ENCODE measurements around the gene STPG3. TPM values are rescaled to one million over a fixed set of nuclear protein-coding genes. Genes with fewer than 3 reads are reported as not detected.
A peak's percentile ranks its signal among the peaks of the same experiment; 100 is the strongest.
"Not testable (repeated sequence)": the region's sequence is repeated elsewhere in the genome, so short reads cannot be mapped to it uniquely, and the experiment has no call there.

Gene STPG3
- polyA plus RNA-seq, 4 donors: 1.7 to 2.3 (median 1.8) TPM

DNA sequence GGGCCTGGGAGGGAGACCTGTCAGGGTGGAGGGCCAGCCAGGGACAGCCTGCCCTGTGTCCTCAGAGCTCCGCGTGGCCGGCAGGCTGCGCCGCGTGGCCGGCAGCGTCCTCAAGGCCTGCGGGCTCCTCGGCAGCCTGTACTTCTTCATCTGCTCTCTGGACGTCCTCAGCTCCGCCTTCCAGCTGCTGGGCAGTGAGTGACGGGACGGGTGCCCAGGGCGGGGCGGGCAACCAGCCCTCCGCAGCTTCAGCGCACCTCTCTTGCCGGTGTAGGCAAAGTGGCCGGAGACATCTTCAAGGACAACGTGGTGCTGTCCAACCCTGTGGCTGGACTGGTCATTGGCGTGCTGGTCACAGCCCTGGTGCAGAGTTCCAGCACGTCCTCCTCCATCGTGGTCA, 18.6 kb upstream of the STPG3 start:
- no peak for DNase-seq (ENCODE audit: low read depth in 4 of 4, low spot score in 3 of 4)

DNA sequence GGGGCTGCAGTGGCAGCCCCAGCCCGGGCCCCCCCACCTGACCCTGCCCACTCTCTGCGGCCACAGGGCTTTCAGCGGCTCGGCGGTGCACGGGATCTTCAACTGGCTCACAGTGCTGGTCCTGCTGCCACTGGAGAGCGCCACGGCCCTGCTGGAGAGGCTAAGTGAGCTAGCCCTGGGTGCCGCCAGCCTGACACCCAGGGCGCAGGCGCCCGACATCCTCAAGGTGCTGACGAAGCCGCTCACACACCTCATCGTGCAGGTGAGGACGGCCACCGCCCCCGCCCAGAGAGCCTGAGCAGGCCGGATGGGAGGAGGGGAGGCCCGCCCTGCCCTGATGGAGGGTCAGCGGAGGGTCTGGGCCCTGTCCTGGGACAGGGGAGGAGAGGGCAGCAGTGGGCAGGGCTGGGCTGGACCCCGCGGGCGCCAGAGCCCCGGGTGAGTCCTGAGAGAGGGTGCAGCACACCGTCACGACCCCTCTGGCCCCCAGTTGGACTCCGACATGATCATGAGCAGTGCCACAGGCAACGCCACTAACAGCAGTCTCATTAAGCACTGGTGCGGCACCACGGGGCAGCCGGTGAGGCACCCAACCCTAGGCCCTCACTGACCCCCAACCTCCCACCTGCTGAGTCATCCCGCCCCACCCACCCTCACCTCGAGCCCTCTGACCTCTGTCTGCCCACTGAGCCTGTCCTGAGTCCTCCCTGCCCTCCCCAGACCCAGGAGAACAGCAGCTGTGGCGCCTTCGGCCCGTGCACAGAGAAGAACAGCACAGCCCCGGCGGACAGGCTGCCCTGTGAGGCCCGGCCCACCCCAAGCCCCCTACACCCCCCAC, 17.7 kb upstream of the STPG3 start:
- DNase-seq (ENCODE audit: low read depth in 4 of 4, low spot score in 3 of 4): no peak

DNA sequence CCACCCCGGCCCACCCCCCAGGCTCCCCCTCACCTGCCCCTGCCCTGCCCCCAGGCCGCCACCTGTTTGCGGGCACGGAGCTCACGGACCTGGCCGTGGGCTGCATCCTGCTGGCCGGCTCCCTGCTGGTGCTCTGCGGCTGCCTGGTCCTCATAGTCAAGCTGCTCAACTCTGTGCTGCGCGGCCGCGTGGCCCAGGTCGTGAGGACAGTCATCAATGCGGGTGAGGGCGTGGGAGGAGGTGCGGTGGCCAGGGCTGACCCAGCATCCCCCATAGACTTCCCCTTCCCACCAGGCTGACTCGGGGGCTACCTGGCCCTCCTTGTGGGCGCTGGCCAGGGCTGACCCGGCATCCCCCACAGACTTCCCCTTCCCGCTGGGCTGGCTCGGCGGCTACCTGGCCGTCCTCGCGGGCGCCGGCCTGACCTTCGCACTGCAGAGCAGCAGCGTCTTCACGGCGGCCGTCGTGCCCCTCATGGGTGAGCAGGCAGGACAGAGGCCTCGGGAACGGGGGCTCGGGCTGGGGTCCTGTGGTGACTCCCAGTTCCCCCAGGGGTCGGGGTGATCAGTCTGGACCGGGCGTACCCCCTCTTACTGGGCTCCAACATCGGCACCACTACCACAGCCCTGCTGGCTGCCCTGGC, 16.9 kb upstream of the STPG3 start:
- no peak for DNase-seq (ENCODE audit: low read depth in 4 of 4, low spot score in 3 of 4)

DNA sequence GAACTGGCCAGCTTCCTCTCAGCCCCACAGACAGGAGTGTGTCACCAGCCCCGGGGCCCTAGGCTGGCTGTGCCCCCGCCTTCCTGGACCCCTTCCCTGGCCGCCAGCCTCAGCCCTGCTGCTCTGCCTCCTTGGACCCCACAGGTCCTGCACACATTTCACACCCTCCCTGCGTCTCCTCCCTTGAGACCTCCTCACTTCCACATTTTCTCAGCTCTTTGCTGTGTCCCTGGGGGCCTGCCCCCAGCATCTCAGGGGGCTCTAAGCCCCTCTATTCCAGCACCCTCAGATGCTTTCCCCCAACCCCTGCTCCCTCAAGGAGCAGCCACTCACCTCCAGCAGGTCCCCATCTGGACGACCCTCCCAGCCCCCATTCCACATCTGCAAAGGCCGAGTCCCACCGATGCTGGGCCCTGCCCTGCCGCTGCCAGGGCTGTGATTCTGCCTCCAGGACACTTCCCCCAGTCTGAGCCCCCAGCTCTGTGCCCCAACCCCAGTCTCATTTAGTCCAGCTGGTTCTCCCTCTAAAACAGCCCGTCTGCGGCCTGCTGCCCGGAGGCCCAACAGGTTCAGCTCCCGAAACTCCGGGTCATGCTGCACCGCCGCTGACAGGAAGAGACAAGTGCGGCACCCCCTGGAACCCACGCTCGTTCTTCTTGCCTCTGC, 16.2 kb upstream of the STPG3 start:
- DNase-seq (ENCODE audit: low read depth in 4 of 4, low spot score in 3 of 4): no peak

DNA sequence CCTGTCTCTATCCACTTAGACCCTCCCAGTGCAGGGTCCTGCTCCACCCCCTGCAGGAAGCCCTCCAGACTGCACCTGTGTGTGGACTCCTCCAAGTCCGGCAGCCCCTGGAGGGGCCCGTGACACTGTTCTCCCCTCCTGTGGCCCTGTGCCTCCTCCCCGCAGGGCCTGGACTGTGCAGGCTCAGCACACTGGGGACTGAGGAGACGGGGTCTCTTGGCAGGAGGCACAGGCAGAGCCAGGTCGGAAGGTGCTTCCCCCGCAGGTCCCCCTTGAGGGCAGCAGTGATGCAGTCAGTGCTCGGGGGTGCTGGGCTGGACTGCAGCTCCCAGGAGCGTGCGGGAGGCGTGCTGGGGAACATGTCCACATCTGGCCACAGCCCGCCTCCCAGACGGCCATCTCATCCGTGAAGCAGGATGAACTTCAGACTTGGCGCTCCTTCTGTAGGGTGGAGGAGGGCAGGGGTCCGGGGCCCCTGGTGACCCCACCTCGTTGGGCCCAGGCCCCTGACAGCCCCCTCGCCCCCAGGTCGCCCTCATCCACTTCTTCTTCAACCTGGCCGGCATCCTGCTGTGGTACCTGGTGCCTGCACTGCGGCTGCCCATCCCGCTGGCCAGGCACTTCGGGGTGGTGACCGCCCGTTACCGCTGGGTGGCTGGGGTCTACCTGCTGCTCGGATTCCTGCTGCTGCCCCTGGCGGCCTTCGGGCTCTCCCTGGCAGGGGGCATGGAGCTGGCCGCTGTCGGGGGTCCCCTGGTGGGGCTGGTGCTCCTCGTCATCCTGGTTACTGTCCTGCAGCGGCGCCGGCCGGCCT, 15.5 kb upstream of the STPG3 start:
- DNase-seq (ENCODE audit: low read depth in 4 of 4, low spot score in 3 of 4): no peak

DNA sequence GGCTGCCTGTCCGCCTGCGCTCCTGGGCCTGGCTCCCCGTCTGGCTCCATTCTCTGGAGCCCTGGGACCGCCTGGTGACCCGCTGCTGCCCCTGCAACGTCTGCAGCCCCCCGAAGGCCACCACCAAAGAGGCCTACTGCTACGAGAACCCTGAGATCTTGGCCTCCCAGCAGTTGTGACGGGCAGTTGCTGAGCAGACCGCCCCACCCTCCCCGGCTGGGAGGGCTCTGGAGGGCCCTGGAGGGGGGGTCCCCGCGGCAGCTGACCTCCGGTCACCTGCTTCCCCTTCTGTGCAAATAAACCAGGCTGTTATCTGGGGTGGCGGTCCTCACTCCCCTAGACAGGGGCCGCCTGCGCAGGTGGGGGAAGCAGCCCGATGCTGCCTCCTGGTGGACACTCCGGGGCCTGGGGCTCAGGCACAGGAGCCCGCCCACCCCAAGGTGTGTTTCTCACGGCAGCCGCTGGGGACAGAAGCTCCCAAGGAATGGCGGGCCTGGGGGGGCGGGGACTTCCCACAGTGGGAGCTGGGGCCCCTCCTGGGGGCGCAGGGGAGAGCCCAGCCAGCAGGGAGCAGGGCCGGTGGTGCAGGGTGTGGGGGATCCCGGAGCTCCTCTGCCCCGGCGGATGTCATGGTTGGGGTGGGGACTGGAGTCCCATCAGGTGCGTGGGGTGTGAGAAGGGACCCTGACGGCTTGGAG, 14.7 kb upstream of the STPG3 start:
- peak; percentile 67 to 81 (median 72) for DNase-seq (ENCODE audit: low read depth in 4 of 4, low spot score in 3 of 4)

DNA sequence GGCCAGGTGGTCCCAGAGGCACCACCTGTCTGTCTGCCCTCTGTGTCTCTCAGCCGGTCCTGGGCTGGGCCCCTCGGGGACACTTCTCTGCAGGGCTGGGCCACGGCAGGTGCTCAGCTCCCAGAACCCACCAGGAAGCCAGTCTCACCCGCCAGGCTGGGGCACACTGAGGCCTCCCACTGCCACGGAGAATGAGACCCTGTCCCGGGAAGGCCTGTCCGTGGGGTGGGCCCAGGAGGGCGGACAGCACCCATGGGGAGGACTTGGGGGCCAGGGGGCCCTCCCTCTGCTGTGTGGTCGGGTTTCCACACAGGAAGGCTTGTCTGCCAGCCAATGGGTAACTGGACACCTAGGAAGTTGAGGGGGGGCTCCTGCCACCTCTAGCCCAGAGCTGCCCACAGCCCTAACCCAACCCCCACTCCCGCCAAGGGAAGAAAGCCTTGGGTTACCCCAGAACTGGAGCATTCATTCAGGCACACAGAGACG, 14.1 kb upstream of the STPG3 start:
- DNase-seq (ENCODE audit: low read depth in 4 of 4, low spot score in 3 of 4): no peak

DNA sequence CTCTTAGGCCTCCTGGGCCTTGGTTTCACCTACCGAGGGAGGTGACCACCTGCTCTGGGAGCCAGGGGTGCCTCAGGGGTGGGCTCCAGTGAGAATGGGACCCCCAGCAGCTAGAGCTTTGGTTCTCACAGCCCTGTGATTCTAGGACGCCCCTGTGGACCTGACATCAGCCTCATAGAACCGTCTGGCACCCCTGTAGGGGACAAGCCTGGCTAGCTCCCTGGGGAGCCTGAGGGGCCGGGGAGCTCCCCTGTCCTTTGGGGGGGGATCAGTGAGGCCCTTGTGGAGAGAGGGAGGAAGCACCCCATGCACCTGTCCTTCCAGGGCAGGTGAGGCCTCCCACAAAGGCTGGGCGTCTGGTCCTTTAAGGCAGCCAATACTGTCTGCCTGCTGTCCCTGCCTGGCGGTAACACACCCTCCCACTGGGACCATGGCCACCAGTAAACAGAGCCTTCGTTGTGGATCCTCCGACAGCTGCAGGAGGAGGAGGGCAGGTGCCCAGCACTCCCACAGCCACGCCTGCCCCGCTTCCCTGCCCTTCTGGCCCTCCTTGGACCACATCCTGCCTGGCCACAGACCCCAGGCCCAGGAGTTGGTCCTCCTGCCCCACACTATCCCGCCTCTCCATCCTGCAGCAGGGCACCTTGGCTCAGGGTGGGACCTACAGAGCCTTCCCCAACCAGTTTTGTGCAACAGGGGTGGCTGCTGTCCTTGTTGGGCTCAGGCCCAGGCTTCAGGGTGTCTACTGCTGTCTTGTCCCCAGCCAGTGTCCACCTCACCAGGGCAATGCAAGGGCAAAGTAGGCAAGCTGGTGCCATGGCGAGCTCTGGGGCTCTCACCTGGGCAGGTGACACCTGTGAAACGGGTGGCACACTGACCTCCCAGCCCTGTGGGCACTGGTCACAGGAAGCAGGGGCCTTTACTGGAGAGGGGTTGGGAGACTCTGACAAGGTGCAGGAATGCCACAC, 13.0 kb upstream of the STPG3 start:
- no peak for DNase-seq (ENCODE audit: low read depth in 4 of 4, low spot score in 3 of 4)

DNA sequence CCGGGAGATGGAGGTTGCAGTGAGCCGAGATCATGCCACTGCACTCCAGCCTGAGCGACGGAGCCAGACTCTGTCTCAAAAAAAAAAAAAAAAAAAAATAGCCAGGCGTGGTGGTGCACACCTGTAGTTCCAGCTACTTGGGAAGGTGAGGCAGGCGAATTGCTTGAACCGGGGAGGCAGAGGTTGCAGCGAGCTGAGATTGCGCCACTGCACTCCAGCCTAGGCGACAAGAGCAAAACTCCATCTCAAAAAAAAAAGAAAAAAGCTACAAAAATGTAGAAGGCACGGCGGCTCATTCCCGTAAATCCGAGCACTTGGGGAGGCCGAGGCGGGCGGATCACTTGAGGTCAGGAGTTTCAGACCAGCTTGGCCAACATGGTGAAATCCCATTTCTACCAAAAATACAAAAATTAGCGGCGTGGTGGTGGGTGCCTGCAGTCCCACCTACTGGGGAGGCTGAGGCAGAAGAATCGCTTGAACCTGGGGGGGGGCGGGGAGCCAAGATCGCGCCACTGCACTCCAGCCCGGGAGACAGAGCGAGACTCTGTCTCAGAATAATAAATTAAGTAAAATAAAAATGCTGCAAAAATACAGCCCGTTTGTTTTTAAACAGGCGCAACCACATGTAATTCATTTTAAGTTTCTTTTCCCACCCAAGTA, 11.4 kb upstream of the STPG3 start:
- DNase-seq (ENCODE audit: low read depth in 4 of 4, low spot score in 3 of 4): not testable (repeated sequence)

DNA sequence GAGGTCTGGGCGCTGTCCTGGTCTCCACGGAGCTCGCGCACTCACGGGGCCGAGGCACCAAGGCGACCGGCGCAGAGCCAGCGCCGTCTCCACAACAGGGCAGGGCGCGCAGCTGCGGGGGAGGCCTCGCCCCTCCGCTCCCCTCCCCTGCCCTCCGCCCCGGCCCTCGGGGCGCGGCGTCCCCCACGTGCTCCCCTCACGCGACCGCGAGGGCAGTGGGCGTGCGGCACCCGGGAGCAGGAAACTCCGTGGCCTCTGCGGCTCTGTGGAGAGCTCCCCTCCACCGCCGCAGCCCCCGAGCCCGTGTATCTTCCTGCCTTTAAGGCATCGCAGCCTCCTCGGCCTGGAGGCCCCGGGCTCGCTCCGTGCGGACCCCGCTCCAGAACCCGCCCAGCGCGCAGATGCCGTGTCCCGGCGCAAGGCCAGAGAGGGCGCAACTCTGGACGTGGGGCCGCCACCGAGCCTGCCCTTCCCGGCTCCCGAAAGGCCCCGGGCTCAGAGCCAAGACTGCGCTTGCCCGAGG, 10.7 kb upstream of the STPG3 start:
- peak in 2 of 4 donors; percentile 49 to 53 for DNase-seq (ENCODE audit: low read depth in 4 of 4, low spot score in 3 of 4)

DNA sequence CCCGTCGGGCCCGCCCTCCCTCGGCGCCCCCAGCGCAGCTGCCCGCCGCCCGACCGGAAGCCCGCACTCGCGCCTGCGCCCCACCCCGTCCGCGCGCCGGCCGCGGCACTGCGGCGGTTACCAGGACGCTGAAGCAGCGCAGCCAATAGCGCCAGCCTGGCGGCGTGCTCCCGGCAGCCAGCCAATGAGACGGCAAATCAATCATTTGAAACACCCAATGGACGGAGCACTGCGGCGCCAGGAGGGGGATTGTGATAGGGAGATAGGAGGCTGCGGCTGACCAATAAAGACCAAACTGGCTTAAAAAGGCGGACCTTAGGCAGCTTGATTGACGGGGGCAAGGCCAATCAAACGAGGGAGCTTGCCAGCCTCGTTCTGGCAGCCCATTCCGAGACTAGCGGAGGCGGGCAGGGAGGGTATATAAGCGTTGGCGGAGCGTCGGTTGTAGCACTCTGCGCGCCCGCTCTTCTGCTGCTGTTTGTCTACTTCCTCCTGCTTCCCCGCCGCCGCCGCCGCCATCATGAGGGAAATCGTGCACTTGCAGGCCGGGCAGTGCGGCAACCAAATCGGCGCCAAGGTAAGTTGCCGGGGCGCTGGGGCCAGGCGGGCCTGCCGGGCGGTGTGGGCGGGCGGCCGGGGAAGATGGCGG, 10.1 kb upstream of the STPG3 start, which contains the start of gene TUBB4B:
TSS of gene TUBB4B (plus strand) at position 447 of the 649 bp plus-strand sequence. CDS start at position 521, 74 bp downstream.
- peak; percentile 97 to 100 (median 99) for DNase-seq (ENCODE audit: low read depth in 4 of 4, low spot score in 3 of 4)

DNA sequence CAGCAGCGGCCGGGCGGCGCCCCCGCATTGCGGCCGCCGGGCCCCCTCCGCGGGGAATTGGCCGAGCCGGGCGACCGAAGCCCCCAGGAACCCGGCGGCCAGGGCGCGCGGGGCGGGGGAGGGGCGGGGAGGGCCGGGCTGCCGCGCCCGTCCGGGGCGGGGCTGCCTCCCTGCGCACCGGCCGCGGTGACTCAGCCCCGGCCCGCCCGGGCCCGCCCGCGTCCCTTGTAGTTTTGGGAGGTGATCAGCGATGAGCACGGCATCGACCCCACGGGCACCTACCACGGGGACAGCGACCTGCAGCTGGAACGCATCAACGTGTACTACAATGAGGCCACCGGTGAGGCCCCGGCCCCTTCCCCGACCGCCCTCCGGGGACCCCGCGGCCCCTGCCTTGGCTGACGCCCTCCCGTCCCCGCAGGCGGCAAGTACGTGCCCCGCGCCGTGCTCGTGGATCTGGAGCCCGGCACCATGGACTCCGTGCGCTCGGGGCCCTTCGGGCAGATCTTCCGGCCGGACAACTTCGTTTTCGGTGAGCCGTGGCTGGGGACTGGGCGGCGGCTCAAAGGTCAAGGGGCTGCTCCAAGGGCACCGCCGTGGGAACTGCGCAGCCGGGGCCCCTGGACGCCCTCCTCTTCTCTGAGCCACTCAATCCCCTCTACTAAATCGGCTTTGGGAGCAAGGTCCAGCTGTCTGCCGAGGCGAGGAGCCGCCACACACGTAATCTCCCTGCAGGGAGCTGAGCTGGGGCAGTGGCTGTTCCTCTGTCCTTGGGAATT, 9.4 kb upstream of the STPG3 start:
- no peak for DNase-seq (ENCODE audit: low read depth in 4 of 4, low spot score in 3 of 4)

DNA sequence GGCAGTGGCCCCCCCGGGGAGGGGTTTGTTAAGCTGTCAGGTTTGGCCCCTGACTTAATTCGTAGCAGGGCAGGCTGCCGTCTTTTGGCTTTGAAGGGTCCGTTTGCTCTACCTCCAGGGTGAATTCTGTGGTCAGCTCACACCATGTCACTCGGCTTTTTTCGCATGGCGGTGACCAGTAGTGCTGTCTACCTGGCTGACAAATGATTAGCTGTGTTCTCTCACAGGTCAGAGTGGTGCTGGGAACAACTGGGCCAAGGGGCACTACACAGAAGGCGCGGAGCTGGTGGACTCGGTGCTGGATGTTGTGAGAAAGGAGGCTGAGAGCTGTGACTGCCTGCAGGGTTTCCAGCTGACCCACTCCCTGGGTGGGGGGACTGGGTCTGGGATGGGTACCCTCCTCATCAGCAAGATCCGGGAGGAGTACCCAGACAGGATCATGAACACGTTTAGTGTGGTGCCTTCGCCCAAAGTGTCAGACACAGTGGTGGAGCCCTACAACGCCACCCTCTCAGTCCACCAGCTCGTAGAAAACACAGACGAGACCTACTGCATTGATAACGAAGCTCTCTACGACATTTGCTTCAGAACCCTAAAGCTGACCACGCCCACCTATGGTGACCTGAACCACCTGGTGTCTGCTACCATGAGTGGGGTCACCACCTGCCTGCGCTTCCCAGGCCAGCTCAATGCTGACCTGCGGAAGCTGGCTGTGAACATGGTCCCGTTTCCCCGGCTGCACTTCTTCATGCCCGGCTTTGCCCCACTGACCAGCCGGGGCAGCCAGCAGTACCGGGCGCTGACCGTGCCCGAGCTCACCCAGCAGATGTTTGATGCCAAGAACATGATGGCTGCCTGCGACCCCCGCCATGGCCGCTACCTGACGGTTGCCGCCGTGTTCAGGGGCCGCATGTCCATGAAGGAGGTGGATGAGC, 8.6 kb upstream of the STPG3 start:
- no peak for DNase-seq (ENCODE audit: low read depth in 4 of 4, low spot score in 3 of 4)

DNA sequence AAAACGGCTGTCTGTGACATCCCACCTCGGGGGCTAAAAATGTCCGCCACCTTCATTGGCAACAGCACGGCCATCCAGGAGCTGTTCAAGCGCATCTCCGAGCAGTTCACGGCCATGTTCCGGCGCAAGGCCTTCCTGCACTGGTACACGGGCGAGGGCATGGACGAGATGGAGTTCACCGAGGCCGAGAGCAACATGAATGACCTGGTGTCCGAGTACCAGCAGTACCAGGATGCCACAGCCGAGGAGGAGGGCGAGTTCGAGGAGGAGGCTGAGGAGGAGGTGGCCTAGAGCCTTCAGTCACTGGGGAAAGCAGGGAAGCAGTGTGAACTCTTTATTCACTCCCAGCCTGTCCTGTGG, 7.8 kb upstream of the STPG3 start:
- DNase-seq (ENCODE audit: low read depth in 4 of 4, low spot score in 3 of 4): not testable (repeated sequence)

DNA sequence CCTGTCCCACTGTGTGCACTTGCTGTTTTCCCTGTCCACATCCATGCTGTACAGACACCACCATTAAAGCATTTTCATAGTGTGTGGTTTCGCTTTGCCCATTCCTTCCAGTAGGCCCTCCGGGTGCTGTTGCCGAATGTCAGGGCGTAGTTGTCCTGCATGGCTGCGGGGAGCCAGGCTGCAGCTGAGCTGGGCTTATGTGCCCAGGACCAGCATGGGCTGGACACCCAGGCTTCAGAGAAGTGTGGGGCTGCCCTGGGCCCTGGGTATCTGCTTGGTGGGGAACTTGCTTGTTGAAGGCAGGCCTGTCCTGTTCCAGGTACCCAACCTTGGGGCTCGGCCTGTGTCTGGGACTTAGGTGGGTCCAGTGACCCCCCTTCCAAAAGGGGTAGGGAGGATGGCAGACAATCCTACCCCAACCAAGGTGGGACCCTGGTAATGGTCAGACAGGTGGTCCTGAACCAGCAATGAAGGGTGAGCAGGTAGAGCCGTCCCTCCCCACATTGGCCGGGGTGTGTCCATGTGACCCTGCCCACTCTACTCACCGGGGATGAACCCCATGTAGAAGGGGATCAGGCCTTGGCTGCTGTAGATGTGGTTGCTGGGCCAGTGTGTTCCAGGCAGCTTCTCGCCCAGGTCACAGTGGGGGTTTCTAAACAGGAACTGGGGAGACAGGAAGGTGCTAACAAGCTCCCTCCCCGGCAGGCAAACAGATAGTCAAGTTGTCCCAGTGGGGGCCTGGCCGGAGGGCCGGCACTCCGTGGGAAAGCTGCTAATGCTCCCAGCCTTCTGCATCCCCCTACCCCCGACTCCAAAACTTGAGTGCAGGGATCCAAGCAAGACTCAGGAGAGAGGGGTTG, 7.2 kb upstream of the STPG3 start:
- no peak for DNase-seq (ENCODE audit: low read depth in 4 of 4, low spot score in 3 of 4)

Measured in right renal pelvis (tissue), 4 donors.